D341Med (cell line): ENCODE data around the gene CCDC149.

Source experiments
- DNase-seq: peaks from one replicate; pipeline ENCODE4 v3.0.0; 2012; ENCODE audit warnings: low spot score

Gene CCDC149

GRCh38 chr4:24802648-24803047, 110.2 kb downstream of the CCDC149 start:
- DNase-seq: peak; percentile 56

DNA sequence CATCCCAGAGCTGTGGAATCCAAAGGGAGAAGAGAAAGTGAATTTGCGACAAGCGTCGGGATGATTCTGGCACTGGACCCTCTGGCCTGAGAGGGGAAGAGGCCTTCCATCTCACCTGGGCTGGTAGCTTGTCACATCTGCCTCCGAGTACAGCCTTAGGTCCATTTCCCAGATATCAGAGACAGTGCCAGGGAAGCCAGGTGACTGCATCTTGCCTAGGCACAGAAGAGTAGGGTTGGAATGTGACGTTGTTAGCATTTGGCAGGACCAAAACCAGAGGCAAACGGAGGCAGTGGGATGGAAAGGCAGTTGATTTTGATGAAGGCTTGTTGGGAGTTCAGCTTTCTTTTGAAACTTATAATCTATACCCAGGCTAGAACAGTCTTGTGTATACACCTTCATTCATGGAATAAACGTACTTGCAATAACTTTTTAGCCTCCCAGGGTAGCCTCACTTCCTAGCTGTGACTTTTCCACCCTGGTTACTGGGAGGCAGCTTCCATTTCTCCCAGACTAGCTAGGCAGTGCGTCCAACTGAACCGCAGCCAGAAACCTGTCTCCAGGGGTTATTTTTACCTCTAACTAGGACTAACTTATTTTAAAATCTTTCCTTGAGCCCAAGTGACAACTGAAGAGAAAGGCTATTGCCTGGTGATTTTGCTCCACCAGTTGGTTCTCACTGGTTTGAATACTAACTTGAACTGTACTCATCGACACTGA, 111.5 kb downstream of the CCDC149 start:
- no peak for DNase-seq

DNA sequence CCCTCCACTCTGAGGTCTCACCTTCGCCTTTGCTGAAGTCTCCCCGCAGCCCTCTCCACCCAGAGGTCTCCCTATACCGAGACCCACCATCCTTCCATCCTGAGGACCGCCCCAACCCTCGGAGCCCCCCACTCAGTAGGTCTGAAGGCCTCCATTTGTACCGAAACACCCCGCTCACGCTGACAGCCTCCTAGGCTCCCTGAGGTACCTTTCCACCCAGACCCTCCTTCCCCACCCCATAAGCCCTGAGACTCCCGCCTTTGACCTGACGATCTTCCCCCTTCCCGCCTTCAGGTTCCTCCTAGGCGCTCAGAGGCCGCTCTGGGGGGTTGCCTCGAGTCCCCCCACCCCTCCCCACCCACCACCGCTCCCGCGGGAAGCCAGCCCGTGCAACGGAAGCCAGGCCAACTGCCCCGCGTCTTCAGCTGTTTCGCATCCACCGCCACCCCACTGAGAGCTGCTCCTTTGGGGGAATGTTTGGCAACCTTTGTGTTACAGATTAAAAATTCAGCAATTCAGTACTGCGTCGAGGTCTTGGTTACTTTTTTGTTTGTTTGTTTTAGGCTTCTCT, 112.4 kb downstream of the CCDC149 start:
- no peak for DNase-seq

DNA sequence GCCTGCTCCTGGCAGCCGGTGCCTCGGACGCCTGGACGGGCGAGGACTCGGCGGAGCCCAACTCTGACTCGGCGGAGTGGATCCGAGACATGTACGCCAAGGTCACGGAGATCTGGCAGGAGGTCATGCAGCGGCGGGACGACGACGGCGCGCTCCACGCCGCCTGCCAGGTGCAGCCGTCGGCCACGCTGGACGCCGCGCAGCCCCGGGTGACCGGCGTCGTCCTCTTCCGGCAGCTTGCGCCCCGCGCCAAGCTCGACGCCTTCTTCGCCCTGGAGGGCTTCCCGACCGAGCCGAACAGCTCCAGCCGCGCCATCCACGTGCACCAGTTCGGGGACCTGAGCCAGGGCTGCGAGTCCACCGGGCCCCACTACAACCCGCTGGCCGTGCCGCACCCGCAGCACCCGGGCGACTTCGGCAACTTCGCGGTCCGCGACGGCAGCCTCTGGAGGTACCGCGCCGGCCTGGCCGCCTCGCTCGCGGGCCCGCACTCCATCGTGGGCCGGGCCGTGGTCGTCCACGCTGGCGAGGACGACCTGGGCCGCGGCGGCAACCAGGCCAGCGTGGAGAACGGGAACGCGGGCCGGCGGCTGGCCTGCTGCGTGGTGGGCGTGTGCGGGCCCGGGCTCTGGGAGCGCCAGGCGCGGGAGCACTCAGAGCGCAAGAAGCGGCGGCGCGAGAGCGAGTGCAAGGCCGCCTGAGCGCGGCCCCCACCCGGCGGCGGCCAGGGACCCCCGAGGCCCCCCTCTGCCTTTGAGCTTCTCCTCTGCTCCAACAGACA, 113.1 kb downstream of the CCDC149 start:
- DNase-seq: no peak

DNA sequence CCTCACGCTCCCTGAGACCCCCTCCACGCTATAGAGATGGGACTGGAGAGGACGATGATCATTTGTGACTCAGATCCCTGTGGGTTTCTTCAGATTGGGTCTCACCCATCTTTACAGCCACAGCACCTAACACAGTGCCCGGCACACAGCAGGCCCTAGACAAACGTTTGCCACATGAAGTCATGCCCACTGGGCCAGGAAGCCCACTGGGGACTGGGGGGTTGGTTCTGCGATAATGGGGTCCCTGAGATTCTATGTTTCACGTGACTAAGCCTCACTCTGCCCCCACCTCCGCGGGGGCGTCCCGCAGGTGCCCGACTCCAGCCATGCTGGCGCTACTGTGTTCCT, 113.7 kb downstream of the CCDC149 start:
- no peak for DNase-seq

- DNase-seq: no peak
These were observed 114.7 kb downstream of the CCDC149 start for GRCh38 chr4:24798036-24798610.

DNA sequence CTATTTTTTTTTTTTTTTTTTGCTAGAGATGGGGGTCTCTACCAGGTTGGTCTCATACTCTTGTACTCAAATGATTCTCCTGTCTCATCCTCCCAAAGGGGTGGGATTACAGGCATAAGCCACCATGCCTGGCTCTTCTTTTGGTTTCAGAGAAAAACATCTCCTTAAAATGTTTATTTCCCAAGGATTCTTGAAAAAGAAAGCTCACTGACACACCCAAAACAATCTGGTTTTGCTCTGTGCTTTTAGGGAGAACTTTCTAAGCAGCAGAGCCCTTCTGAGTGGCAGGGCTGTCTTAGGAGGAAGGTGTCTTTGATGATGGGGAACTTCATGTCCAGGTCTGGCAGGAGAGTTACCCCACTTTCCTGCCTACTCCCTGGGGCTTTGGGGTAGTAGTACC, 116.2 kb downstream of the CCDC149 start:
- DNase-seq: no peak

DNA sequence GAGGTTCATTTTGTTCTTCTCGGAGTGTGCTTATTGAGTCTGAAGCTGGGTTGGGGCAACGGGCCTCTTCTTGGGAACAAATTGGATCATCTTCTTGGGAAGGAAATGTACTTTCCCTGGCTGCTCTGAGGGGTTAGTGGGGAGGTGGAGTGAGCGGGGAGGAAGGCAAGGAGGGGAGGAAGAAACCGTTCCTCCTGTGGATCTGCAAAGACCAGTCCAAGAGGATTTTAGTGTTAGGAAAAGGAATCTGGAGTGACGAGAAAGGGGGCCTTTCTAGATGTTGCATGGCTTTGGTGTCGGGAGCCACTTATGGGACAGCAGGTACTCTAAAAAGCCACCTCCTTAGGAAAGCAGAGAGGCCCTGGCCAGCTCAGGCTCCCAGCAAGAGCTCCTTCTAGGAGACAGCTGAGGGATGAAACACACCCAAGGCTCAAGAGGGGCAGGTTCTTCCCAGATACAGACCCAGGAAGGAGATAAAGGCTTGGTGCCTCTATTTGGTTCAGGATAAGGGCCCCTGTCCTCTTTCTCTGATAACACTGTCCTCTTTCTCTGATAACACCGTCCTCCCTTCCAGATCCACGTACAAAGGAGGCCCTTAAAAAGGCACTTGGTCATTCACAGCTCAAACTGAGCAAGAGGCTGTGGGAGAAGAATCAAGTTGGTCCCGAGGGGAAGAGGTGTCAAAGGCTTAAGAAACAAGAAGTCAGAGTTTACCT, 117.0 kb downstream of the CCDC149 start:
- DNase-seq: no peak

- no peak for DNase-seq
These were observed 117.8 kb downstream of the CCDC149 start, which contains the start of gene SOD3 for GRCh38 chr4:24794916-24795665. SOD3 (plus strand) TSS chr4:24795573; CDS start chr4:24799522, 3,949 bp downstream.

DNA sequence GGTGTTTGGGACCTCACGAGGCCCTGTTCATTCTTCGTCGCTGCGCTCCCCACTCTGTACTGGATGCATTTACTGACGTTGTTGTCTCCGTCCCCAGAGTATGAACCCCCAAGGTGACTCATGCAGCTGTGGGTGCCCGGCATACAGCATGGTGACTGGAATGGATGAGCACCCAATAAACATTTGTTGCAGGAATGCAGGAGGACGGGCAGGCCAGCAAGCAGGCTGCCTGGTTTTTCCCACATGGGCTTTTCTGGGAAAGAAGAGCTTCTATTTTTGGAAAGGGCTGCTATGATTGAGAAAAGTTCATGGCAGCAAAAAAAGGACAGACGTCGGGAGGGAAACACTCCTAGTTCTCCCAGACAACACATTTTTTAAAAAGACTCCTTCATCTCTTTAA, 118.4 kb downstream of the CCDC149 start:
- DNase-seq: no peak

- DNase-seq: no peak
These were observed 118.8 kb downstream of the CCDC149 start for GRCh38 chr4:24794051-24794450.

GRCh38 chr4:24793219-24794005, 119.4 kb downstream of the CCDC149 start:
- no peak for DNase-seq

GRCh38 chr4:24792552-24792951, 120.3 kb downstream of the CCDC149 start:
- no peak for DNase-seq

DNA sequence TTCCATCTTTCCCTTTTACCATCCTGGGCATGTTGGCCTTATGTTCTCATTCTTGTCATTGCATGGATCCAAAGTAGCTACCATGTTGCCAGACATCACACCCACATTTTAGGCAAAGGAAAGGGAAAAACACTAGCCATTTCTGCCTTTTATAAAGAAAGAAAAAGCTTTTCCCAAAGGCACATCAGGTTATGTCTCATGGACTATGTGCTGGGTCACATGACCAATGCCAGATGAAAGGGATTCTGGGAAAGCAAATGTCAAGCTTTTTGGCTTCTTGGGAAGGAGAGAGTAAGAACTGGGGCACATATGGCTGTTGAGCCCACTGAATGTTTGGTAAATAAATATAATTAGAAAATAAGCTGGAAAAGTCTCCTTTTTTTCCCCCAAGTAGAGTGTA, 121.8 kb downstream of the CCDC149 start:
- no peak for DNase-seq

DNA sequence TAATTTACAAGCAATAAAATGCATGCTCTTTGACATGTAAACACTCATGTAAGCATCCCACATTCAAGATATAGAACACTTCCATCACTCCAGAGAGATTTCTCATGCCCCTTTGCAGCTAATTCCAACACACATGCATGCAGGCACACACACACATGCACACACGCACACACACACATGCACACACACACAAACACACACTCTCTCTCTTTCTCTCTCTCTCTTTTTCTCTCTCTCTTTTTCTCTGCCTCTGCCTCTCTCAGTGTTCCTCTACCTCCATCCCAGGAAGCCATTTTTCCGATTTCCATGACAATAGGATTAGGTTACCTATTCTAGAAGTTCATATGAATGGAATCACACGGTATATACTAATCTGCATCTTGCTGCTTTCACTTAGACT, 129.3 kb downstream of the CCDC149 start:
- DNase-seq: no peak

DNA sequence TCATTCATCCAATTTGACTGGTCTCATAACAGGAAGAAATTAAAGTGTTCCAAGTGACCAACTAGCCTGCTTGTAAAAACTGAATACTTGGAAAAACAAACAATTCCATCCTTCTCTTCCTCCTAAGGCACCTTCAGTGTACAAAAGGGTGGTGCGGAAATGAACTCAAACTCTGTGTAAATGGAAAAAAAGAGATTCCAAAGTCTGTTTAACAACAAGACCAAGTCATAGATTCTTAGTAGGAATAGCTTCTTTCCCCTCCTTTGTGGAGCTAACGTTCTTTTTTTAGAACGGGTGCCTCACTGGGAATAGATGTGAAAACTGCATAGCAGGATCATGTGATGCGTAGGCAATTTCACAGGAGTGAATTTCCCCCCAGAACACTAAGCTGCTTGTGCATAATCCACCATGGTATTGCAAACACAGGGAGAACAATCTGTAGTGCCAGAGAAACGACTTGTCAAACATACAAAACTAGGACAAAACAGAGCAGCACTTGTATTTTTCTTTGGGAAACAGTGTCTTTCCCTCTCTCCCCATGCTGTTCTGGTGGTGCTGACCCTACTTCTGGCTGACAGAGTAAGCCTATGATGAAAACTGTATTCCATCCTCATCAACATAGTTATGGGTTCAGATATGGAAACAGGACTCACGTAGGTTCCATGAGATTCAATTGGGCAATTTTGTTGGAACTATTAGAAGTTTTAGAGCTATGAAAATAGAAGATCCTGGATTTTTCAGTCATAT, 130.7 kb downstream of the CCDC149 start:
- DNase-seq: no peak

GRCh38 chr4:24780936-24781495, 131.8 kb downstream of the CCDC149 start:
- no peak for DNase-seq

GRCh38 chr4:24778464-24779225, 134.2 kb downstream of the CCDC149 start:
- DNase-seq: no peak
